Fibroblast of lung (primary cell): ENCODE measurements around the gene LENG9. TPM values are rescaled to one million over a fixed set of nuclear protein-coding genes. Genes with fewer than 3 reads are reported as not detected.
"Not testable (repeated sequence)": the region's sequence is repeated elsewhere in the genome, so short reads cannot be mapped to it uniquely, and the experiment has no call there.

Source experiments
- DNase-seq, 2 donors: peaks; one replicate each; pipeline versions ENCODE4 v3.0.0 to v3.0.0-alpha.2; 2010; ENCODE audit warnings: low read depth in 2 of 2
- H2AFZ ChIP-seq: 2 replicates; pipeline ENCODE4 v1.5.1; 2012; ENCODE audit warnings: low read length, control low read depth, inconsistent platforms
- H3K27ac ChIP-seq: 2 replicates; pipeline ENCODE4 v1.5.1; 2011; ENCODE audit warnings: low read length, control low read depth; ENCODE audit not compliant: insufficient read depth
- H3K27me3 ChIP-seq: 2 replicates; pipeline ENCODE4 v1.5.1; 2011; ENCODE audit warnings: mild to moderate bottlenecking, low read length; ENCODE audit not compliant: control insufficient read depth, insufficient read depth
- H3K36me3 ChIP-seq: 2 replicates; pipeline ENCODE4 v1.5.1; 2011; ENCODE audit warnings: low read length; ENCODE audit not compliant: control insufficient read depth, insufficient read depth
- H3K4me1 ChIP-seq: 2 replicates; pipeline ENCODE4 v1.5.1; 2011; ENCODE audit warnings: low read length; ENCODE audit not compliant: control insufficient read depth, insufficient read depth; ENCODE audit errors: extremely low read depth
- H3K4me2 ChIP-seq: 2 replicates; pipeline ENCODE4 v1.5.1; 2011; ENCODE audit warnings: low read length, control low read depth; ENCODE audit not compliant: insufficient read depth; ENCODE audit errors: extremely low read depth
- H3K4me3 ChIP-seq, 4 experiments: fragments of 200-600 bp in 1 of 4; sonication (generic) in 1 of 4; replicated peaks in 1 of 4; 2 replicates each; pipeline ENCODE4 v1.5.1; 2011 to 2016; ENCODE audit warnings: low read length in 4 of 4, low read depth in 3 of 4, mild to moderate bottlenecking in 3 of 4, control low read depth in 2 of 4, inconsistent platforms in 1 of 4, mixed read lengths in 1 of 4; ENCODE audit not compliant: insufficient read depth in 1 of 4; ENCODE audit errors: control extremely low read depth in 1 of 4
- H3K79me2 ChIP-seq: 2 replicates; pipeline ENCODE4 v1.5.1; 2012; ENCODE audit warnings: mild to moderate bottlenecking, low read length, inconsistent platforms; ENCODE audit not compliant: control insufficient read depth, insufficient read depth
- H3K9ac ChIP-seq: 2 replicates; pipeline ENCODE4 v1.5.1; 2011; ENCODE audit warnings: mild to moderate bottlenecking, low read length, control low read depth; ENCODE audit not compliant: insufficient read depth
- H3K9me3 ChIP-seq: 2 replicates; pipeline ENCODE4 v1.5.1; 2012; ENCODE audit warnings: low read depth, low read length; ENCODE audit not compliant: control insufficient read depth, insufficient read depth
- H4K20me1 ChIP-seq: 2 replicates; pipeline ENCODE4 v1.5.1; 2011; ENCODE audit warnings: low read length; ENCODE audit not compliant: control insufficient read depth, insufficient read depth; ENCODE audit errors: extremely low read depth
- EZH2 ChIP-seq: IDR thresholded peaks from 2 replicates; pipeline ENCODE4 v1.5.1; 2012; ENCODE audit warnings: low read length, control low read depth, mild to moderate bottlenecking; ENCODE audit errors: missing control alignments
- polyA plus RNA-seq, 2 donors: library from polyadenylated mRNA; depleted of rRNA in 1 of 2; stranded (reverse) in 1 of 2; unstranded in 1 of 2; fragments of >200 nt; gene quantifications; 2 replicates each; pipeline ENCODE4 v1.2.1, GENCODE V29; 2011 to 2012; ENCODE audit warnings: missing spikeins in 1 of 2
- total RNA-seq: library from RNA; depleted of rRNA; stranded (reverse); fragments of >200 nt; gene quantifications from 2 replicates; pipeline ENCODE4 v1.2.1, GENCODE V29; 2014
- TF ChIP-seq, protein P1 (sequence below), 2 donors: IDR thresholded peaks in 1 of 2; conservative IDR thresholded peaks in 1 of 2; 1 replicate in 1 of 2; 2 replicates in 1 of 2; pipeline ENCODE4 v1.5.1; 2011 to 2012; ENCODE audit warnings: low read length in 2 of 2, control low read depth in 1 of 2, inconsistent platforms in 1 of 2, low read depth in 1 of 2, mild to moderate bottlenecking in 1 of 2

LENG9 gene
- total and polyA plus RNA-seq, 2 donors (not counting 1 experiment from before 2014, with no cell fraction given): 0.84 to 16.7 TPM

GRCh38 chr19:54506079-54506478 is 42.5 kb upstream of the LENG9 start:
- no peak for TF ChIP-seq EZH2
- TF ChIP-seq, protein P1, sequence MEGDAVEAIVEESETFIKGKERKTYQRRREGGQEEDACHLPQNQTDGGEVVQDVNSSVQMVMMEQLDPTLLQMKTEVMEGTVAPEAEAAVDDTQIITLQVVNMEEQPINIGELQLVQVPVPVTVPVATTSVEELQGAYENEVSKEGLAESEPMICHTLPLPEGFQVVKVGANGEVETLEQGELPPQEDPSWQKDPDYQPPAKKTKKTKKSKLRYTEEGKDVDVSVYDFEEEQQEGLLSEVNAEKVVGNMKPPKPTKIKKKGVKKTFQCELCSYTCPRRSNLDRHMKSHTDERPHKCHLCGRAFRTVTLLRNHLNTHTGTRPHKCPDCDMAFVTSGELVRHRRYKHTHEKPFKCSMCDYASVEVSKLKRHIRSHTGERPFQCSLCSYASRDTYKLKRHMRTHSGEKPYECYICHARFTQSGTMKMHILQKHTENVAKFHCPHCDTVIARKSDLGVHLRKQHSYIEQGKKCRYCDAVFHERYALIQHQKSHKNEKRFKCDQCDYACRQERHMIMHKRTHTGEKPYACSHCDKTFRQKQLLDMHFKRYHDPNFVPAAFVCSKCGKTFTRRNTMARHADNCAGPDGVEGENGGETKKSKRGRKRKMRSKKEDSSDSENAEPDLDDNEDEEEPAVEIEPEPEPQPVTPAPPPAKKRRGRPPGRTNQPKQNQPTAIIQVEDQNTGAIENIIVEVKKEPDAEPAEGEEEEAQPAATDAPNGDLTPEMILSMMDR (conservative IDR thresholded peaks at IDR 0.05 in 1 of 2, IDR thresholded peaks at IDR 0.05 in 1 of 2; ENCODE audit: low read depth in 1 of 2, low read length in 2 of 2): no peak
- no peak for DNase-seq
- H3K36me3 ChIP-seq: no peaks in the 10 kb centered on the region

GRCh38 chr19:54505542-54505941 is 42.0 kb upstream of the LENG9 start:
- DNase-seq, H3K27ac ChIP-seq, H3K4me1 ChIP-seq, H2AFZ ChIP-seq, H3K79me2 ChIP-seq, H3K4me2 ChIP-seq, H3K4me3 ChIP-seq, H3K27me3 ChIP-seq, H4K20me1 ChIP-seq, H3K9me3 ChIP-seq, H3K9ac ChIP-seq, H3K36me3 ChIP-seq: not testable (repeated sequence)

More at GRCh38 chr19:54506079-54506478, 42.5 kb upstream of the LENG9 start:
- Histone ChIP-seq H4K20me1 (no peaks in the 10 kb centered on the region), H3K4me3 (no peak overlapping the region), H3K4me2 (no peak overlapping the region), H3K4me1 (no peaks in the 10 kb centered on the region), H3K27me3 (no peaks in the 10 kb centered on the region), H3K27ac (no peak overlapping the region), H2AFZ (no peak overlapping the region), H3K9ac (no peak overlapping the region), H3K9me3 (no peaks in the 10 kb centered on the region), H3K79me2 (no peaks in the 10 kb centered on the region)

- no peak within 1 kb of the TSS for H2AFZ ChIP-seq
- H3K9me3 ChIP-seq: no peaks in the 10 kb centered on the region
- no peaks in the 10 kb centered on the region for H3K27me3 ChIP-seq
- H3K27ac ChIP-seq: no peak within 1 kb of the TSS
- TF ChIP-seq, protein P1 (conservative IDR thresholded peaks at IDR 0.05 in 1 of 2, IDR thresholded peaks at IDR 0.05 in 1 of 2; ENCODE audit: low read depth in 1 of 2, low read length in 2 of 2): no peak
- TF ChIP-seq EZH2: no peak
- H3K4me1 ChIP-seq: no peaks in the 10 kb centered on the region
- H3K4me3 ChIP-seq: no peak within 1 kb of the TSS
- no peaks in the 10 kb centered on the region for H3K79me2 ChIP-seq
- no peaks in the 10 kb centered on the region for H3K36me3 ChIP-seq
- no peaks in the 10 kb centered on the region for H4K20me1 ChIP-seq
- H3K9ac ChIP-seq: no peak within 1 kb of the TSS
- no peak for DNase-seq
- H3K4me2 ChIP-seq: no peak within 1 kb of the TSS
Observed at GRCh38 chr19:54502518-54503048, 39.0 kb upstream of the LENG9 start, which contains the start of gene LAIR2. TSS of gene LAIR2 (plus strand) at chr19:54502831. CDS start at chr19:54502919, 88 bp downstream.

DNA sequence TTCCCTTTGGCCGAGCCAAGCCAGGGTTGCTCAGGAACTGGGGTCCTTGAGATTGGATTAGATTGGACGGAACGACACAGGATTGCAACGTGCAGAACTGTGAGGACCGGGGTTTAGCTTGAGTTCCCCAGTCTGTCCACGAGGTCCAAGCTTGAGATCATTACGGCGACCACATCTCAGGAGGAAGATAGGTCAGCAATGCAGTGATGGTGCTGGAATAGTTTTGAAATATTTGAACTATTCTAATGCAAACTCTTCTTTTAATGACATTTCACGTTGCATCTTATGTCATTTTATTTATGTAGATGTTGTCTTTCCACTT is 34.8 kb upstream of the LENG9 start:
- H3K9ac ChIP-seq, H3K36me3 ChIP-seq, H4K20me1 ChIP-seq, H3K4me3 ChIP-seq, H2AFZ ChIP-seq, H3K4me1 ChIP-seq, H3K4me2 ChIP-seq, H3K27me3 ChIP-seq, H3K79me2 ChIP-seq, H3K27ac ChIP-seq, DNase-seq, H3K9me3 ChIP-seq: not testable (repeated sequence)

DNA sequence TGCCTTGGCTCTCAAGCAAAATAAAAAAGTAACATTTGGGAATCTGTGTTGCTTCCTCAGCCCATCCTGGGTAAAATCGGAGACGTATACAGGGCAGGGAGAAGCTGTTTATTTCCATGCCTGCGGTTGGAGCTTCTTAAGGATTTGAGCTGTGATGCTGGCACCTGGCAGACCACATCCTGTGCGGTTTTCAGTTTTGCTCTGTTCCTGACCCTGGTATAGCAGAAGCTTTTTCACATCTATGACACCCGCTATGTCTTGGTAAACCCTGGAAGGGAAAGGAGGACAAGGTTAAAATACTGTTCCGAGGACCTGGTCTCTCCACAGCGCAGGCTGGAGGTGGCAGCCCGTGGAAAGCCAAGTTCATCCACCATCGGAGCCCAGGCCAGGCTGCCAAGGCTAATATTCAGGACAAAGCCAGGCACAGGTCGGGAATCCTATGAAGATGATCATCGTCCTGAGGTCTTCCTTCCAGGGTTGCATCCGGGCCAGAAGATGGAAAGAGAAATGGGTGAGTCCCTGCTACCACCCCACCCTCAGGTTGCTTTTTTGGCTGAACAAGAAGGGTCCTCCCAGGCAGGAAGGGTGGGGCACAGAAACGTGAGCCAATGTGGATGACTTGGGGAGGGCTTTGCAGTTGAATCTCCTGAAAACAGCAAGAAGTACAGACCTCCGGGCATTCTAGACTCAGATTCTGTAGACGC is 34.3 kb upstream of the LENG9 start:
- H3K9me3 ChIP-seq, H3K79me2 ChIP-seq, H3K36me3 ChIP-seq, DNase-seq, H3K9ac ChIP-seq, H3K27ac ChIP-seq, H3K4me3 ChIP-seq, H3K4me2 ChIP-seq, H3K4me1 ChIP-seq, H4K20me1 ChIP-seq, H2AFZ ChIP-seq, H3K27me3 ChIP-seq: not testable (repeated sequence)
